ENCODE data around the gene WWTR1.

WWTR1 gene

DNA sequence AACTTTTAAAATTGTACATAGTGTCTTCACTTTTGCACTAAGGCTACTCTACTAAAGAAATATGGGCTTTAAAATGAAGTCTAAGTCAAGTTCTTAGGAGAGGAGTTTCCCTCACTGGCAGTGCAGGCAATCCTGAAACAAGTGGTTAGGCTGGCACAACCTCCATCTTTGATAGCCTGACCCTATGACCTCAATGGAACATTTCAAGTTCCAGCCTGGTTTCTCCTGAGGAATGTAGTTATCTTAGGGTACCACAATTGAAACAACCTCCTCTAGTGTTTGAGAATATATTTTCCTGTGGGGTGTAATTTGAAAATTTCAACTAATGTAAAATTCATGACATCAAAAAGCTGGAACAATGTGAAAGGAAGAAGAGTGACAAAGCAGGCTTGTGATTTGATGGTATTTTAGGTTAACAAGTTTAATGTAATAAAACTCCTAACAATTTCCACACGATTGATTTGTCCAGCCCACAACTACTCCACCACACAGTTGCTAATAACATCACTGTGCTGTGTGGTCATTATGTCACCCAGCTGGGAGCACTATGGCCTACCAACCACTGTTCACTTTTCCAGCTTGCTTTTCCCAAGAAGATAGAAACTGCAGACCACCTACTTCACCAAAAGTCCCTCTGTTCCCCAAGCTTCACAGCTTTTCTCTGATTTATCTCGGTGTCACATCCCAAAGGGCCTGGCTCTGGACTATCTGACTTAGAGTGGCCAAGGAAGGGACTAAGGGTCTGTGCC is 1.8 kb downstream of the WWTR1 start:
- peak overlapping the region; percentile 78 for H3K4me3 ChIP-seq (ENCODE audit: low read depth, low read length)

- H3K4me3 ChIP-seq (ENCODE audit: low read depth, low read length) = no peak overlapping the region
These were observed 3.6 kb downstream of the WWTR1 start for GRCh38 chr3:149654188-149654601.

GRCh38 chr3:149653564-149653963 is 4.3 kb downstream of the WWTR1 start:
- H3K4me3 ChIP-seq (ENCODE audit: low read depth, low read length) = no peak overlapping the region

- no peak overlapping the region for H3K4me3 ChIP-seq (ENCODE audit: low read depth, low read length)
These were observed 4.7 kb downstream of the WWTR1 start for GRCh38 chr3:149653136-149653535.

DNA sequence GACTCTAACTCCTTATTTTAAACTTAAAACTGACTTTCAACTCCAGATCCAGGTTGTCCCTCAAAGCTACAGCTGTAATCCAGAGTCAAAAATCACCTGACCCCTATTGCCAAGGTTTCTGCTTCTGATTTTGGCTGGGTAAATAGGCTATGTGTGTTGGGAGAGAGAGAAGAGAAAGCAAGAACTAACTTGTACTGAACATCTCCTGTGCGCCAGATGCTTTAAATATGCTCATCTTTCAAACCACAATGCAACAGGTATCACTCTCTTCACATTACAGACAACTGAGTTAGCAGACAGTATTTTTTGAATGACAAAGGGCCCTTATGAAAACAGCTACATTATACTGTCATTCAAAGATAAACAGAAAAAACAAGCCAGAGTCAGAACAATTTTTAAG is 7.0 kb downstream of the WWTR1 start:
- H3K4me3 ChIP-seq (ENCODE audit: low read depth, low read length) = no peak overlapping the region

GRCh38 chr3:149648525-149648924 is 9.3 kb downstream of the WWTR1 start:
- H3K4me3 ChIP-seq (ENCODE audit: low read depth, low read length) = no peak overlapping the region

DNA sequence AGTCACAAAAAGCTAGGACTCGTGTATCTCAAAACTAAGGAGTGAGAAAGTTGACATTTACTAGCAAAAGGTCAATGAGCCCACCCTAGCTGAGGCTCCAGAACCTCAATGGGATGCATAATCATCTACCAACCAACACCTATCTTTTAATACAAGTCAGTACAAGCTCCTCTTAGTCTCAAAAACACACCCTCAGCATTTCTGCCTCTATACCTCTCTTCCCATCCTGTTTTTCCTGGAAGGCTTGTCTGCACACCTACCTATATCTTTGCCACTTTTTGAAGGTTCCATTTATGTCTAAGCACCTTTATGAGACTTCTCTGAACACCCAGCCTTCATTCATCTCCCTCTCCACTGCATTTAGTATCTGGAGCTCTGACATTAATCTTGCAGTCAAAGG is 10.0 kb downstream of the WWTR1 start:
- H3K4me3 ChIP-seq (ENCODE audit: low read depth, low read length) = no peak overlapping the region

DNA sequence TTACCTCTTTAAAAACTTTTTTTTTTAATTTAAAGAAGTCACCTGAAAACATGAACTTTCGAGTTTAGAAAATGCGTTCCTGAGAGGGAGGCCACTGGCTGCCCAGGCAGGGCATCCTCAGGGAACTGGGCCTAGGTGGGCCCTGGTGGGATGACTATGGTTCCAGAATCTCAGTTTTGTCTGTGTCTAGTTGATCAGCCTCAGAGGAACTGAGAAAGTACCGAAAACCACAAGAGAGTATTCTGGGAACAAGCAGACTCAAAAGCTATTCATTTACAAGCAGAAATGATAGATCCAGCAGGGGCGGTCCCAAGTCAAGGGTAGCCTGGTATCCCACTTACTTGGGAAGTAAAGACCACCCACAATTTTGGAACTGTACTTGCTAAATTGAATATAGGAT is 10.5 kb downstream of the WWTR1 start:
- no peak overlapping the region for H3K4me3 ChIP-seq (ENCODE audit: low read depth, low read length)

- H3K4me3 ChIP-seq (ENCODE audit: low read depth, low read length) = no peak overlapping the region
These were observed 11.6 kb downstream of the WWTR1 start for GRCh38 chr3:149646181-149646766.

DNA sequence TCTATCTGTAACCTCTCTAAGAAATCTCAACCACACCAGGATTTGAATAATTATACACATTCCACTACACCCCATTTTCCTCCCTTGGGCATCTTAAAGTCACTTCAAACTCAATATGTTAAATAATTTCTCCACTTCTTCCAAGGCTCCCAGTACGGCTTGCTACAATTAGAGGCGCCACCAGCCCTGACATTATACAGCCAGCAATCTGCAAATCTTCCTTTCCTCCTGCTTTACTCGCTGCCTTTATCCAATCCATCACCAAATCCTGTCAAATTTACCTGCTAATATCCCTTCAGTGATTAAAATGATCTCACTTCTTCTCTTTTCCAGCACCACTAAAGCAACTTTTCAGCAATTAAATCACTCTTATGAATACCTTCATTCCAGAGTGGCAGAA is 13.9 kb downstream of the WWTR1 start:
- no peak overlapping the region for H3K4me3 ChIP-seq (ENCODE audit: low read depth, low read length)

DNA sequence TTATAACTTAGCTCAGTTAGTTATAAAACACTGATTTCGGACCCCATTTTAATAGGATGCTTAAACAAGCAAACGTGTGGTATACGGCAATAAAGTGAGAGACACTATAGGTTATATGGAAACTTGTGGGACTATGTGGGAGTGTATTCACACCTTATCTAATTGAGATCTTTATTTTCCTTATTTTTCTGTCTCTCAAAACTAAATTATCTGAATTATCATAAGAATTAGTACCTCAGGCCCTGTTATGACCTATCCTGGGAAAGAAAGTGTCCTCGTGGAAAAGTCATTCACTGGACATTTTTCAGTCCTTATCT is 14.4 kb downstream of the WWTR1 start:
- H3K4me3 ChIP-seq (ENCODE audit: low read depth, low read length) = no peak overlapping the region

- no peak overlapping the region for H3K4me3 ChIP-seq (ENCODE audit: low read depth, low read length)
These were observed 16.7 kb downstream of the WWTR1 start for GRCh38 chr3:149640976-149641728.

GRCh38 chr3:149639093-149639486 is 18.7 kb downstream of the WWTR1 start:
- H3K4me3 ChIP-seq (ENCODE audit: low read depth, low read length) = no peak overlapping the region

- H3K4me3 ChIP-seq (ENCODE audit: low read depth, low read length) = no peak overlapping the region
These were observed 19.4 kb downstream of the WWTR1 start for GRCh38 chr3:149638228-149639092.

GRCh38 chr3:149635396-149635795 is 22.4 kb downstream of the WWTR1 start:
- H3K4me3 ChIP-seq (ENCODE audit: low read depth, low read length) = no peak overlapping the region

DNA sequence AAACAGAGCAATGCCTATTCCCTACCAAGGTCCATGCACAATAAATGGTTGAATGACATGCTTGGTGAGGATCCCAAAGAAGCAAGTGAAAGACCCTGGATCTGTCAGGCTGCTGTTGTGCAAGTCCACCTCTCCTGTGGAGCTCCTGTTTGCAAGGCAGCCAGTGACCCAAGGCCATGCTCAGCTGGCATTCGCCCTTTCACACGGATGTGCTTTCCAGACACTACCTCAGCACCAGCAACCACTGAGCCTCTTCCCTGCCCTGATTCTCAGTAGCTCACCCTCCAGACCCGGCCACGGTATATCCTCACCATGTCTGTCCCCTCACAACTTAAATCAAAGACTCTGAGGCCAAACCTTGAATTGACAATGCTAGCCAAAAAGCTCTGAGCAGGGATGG is 23.3 kb downstream of the WWTR1 start:
- H3K4me3 ChIP-seq (ENCODE audit: low read depth, low read length) = no peak overlapping the region

GRCh38 chr3:149634072-149634471 is 23.8 kb downstream of the WWTR1 start:
- no peak overlapping the region for H3K4me3 ChIP-seq (ENCODE audit: low read depth, low read length)

DNA sequence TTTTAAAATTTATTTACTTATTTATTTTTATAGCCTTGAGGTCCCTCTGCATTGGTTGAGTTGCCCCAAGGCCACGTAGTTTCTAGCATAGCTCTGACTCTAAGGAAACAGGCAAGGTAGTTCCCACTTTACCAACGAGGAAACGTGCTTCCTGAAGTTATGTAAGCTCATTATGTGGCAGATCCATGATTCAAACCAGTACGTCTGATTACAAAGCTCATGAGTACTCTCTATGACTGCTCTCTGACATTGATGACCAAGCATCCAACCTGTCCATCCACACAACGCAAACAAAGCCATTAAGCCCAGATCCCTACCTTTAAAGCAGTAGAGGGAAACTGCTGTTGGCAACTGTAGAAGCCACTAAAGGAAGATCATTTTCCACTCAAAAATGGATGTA is 25.6 kb downstream of the WWTR1 start:
- no peak overlapping the region for H3K4me3 ChIP-seq (ENCODE audit: low read depth, low read length)

- H3K4me3 ChIP-seq (ENCODE audit: low read depth, low read length) = no peak overlapping the region
These were observed 27.0 kb downstream of the WWTR1 start for GRCh38 chr3:149630806-149631205.

- no peak overlapping the region for H3K4me3 ChIP-seq (ENCODE audit: low read depth, low read length)
These were observed 28.7 kb downstream of the WWTR1 start for GRCh38 chr3:149628957-149629670.

GRCh38 chr3:149626671-149627070 is 31.2 kb downstream of the WWTR1 start:
- H3K4me3 ChIP-seq (ENCODE audit: low read depth, low read length) = no peak overlapping the region

Data from iPS-11a (cell line).